ENCODE measurements around the gene LMOD3.

Gene LMOD3

GRCh38 chr3:69120879-69121464, 1.4 kb downstream of the LMOD3 start:
- H3K4me3 ChIP-seq = no peak overlapping the region
- H3K9me3 ChIP-seq (ENCODE audit: low read depth, low read length) = no peaks in the 10 kb centered on the region
- H3K36me3 ChIP-seq (ENCODE audit: insufficient read depth, low read length) = no peaks in the 10 kb centered on the region
- peak; percentile 35 for DNase-seq (ENCODE audit: low read depth, low spot score)
- no peak overlapping the region for H3K27ac ChIP-seq
- no peak overlapping the region for H3K9ac ChIP-seq (ENCODE audit: insufficient read length)
- TF ChIP-seq POLR2AphosphoS5 (IDR thresholded peaks at IDR 0.05; ENCODE audit: borderline replicate concordance, low read depth, low read length) = no peak
- TF ChIP-seq EZH2 (IDR thresholded peaks at IDR 0.05) = no peak
- TF ChIP-seq FOXP2 (optimal IDR thresholded peaks at IDR 0.05; ENCODE audit: control extremely low read depth, extremely low read length, insufficient read depth) = no peak

GRCh38 chr3:69119681-69120080, 2.7 kb downstream of the LMOD3 start:
- H3K36me3 ChIP-seq (ENCODE audit: insufficient read depth, low read length) = no peaks in the 10 kb centered on the region
- H3K9me3 ChIP-seq (ENCODE audit: low read depth, low read length) = no peaks in the 10 kb centered on the region
- TF ChIP-seq POLR2AphosphoS5 (IDR thresholded peaks at IDR 0.05; ENCODE audit: borderline replicate concordance, low read depth, low read length) (no peak), FOXP2 (optimal IDR thresholded peaks at IDR 0.05; ENCODE audit: control extremely low read depth, extremely low read length, insufficient read depth) (no peak)
- H3K27ac ChIP-seq = no peak overlapping the region
- DNase-seq (ENCODE audit: low read depth, low spot score) = no peak
- H3K4me3 ChIP-seq = no peak overlapping the region
- no peak overlapping the region for H3K9ac ChIP-seq (ENCODE audit: insufficient read length)

GRCh38 chr3:69119138-69119537, 3.3 kb downstream of the LMOD3 start:
- no peak overlapping the region for H3K27ac ChIP-seq
- no peaks in the 10 kb centered on the region for H3K36me3 ChIP-seq (ENCODE audit: insufficient read depth, low read length)
- no peak overlapping the region for H3K4me3 ChIP-seq
- H3K9me3 ChIP-seq (ENCODE audit: low read depth, low read length) = no peaks in the 10 kb centered on the region
- H3K9ac ChIP-seq (ENCODE audit: insufficient read length) = no peak overlapping the region
- TF ChIP-seq FOXP2 (optimal IDR thresholded peaks at IDR 0.05; ENCODE audit: control extremely low read depth, extremely low read length, insufficient read depth) (no peak), EZH2 (IDR thresholded peaks at IDR 0.05) (no peak), POLR2AphosphoS5 (IDR thresholded peaks at IDR 0.05; ENCODE audit: borderline replicate concordance, low read depth, low read length) (no peak)
- DNase-seq (ENCODE audit: low read depth, low spot score) = no peak

- Histone ChIP-seq H3K4me3 (no peak overlapping the region), H3K27ac (no peak overlapping the region), H3K36me3 (ENCODE audit: insufficient read depth, low read length) (no peaks in the 10 kb centered on the region), H3K9me3 (ENCODE audit: low read depth, low read length) (no peaks in the 10 kb centered on the region), H3K9ac (ENCODE audit: insufficient read length) (no peak overlapping the region)
- TF ChIP-seq EZH2 (IDR thresholded peaks at IDR 0.05) (no peak), FOXP2 (optimal IDR thresholded peaks at IDR 0.05; ENCODE audit: control extremely low read depth, extremely low read length, insufficient read depth) (no peak), POLR2AphosphoS5 (IDR thresholded peaks at IDR 0.05; ENCODE audit: borderline replicate concordance, low read depth, low read length) (no peak)
- DNase-seq (ENCODE audit: low read depth, low spot score) = no peak
Observed at GRCh38 chr3:69118555-69118954, 3.8 kb downstream of the LMOD3 start.

GRCh38 chr3:69116897-69117296, 5.5 kb downstream of the LMOD3 start:
- DNase-seq (ENCODE audit: low read depth, low spot score) = no peak
- TF ChIP-seq POLR2AphosphoS5 (IDR thresholded peaks at IDR 0.05; ENCODE audit: borderline replicate concordance, low read depth, low read length) (no peak), EZH2 (IDR thresholded peaks at IDR 0.05) (no peak), FOXP2 (optimal IDR thresholded peaks at IDR 0.05; ENCODE audit: control extremely low read depth, extremely low read length, insufficient read depth) (no peak)
- no peak overlapping the region for H3K27ac ChIP-seq
- no peak overlapping the region for H3K4me3 ChIP-seq
- H3K36me3 ChIP-seq (ENCODE audit: insufficient read depth, low read length) = no peaks in the 10 kb centered on the region
- H3K9me3 ChIP-seq (ENCODE audit: low read depth, low read length) = no peaks in the 10 kb centered on the region
- H3K9ac ChIP-seq (ENCODE audit: insufficient read length) = no peak overlapping the region

GRCh38 chr3:69116162-69116561, 6.2 kb downstream of the LMOD3 start:
- Histone ChIP-seq H3K9ac (ENCODE audit: insufficient read length) (no peak overlapping the region), H3K36me3 (ENCODE audit: insufficient read depth, low read length) (no peaks in the 10 kb centered on the region), H3K9me3 (ENCODE audit: low read depth, low read length) (no peaks in the 10 kb centered on the region), H3K4me3 (no peak overlapping the region), H3K27ac (no peak overlapping the region)
- TF ChIP-seq POLR2AphosphoS5 (IDR thresholded peaks at IDR 0.05; ENCODE audit: borderline replicate concordance, low read depth, low read length) (no peak), EZH2 (IDR thresholded peaks at IDR 0.05) (no peak), FOXP2 (optimal IDR thresholded peaks at IDR 0.05; ENCODE audit: control extremely low read depth, extremely low read length, insufficient read depth) (no peak)
- DNase-seq (ENCODE audit: low read depth, low spot score) = no peak

- Histone ChIP-seq H3K9ac (ENCODE audit: insufficient read length) (no peak overlapping the region), H3K9me3 (ENCODE audit: low read depth, low read length) (no peaks in the 10 kb centered on the region), H3K27ac (no peak overlapping the region), H3K4me3 (no peak overlapping the region), H3K36me3 (ENCODE audit: insufficient read depth, low read length) (no peaks in the 10 kb centered on the region)
- DNase-seq (ENCODE audit: low read depth, low spot score) = no peak
- no peak for TF ChIP-seq POLR2AphosphoS5 (IDR thresholded peaks at IDR 0.05; ENCODE audit: borderline replicate concordance, low read depth, low read length)
- no peak for TF ChIP-seq FOXP2 (optimal IDR thresholded peaks at IDR 0.05; ENCODE audit: control extremely low read depth, extremely low read length, insufficient read depth)
- no peak for TF ChIP-seq EZH2 (IDR thresholded peaks at IDR 0.05)
Observed at GRCh38 chr3:69115731-69116130, 6.7 kb downstream of the LMOD3 start.

GRCh38 chr3:69113536-69113935, 8.9 kb downstream of the LMOD3 start:
- TF ChIP-seq POLR2AphosphoS5 (IDR thresholded peaks at IDR 0.05; ENCODE audit: borderline replicate concordance, low read depth, low read length) (no peak), FOXP2 (optimal IDR thresholded peaks at IDR 0.05; ENCODE audit: control extremely low read depth, extremely low read length, insufficient read depth) (no peak), EZH2 (IDR thresholded peaks at IDR 0.05) (no peak)

GRCh38 chr3:69110941-69111546, 11.4 kb downstream of the LMOD3 start:
- TF ChIP-seq FOXP2 (optimal IDR thresholded peaks at IDR 0.05; ENCODE audit: control extremely low read depth, extremely low read length, insufficient read depth) = no peak
- no peak overlapping the region for H3K4me3 ChIP-seq
- no peak overlapping the region for H3K9ac ChIP-seq (ENCODE audit: insufficient read length)
- H3K27ac ChIP-seq = no peak overlapping the region
- DNase-seq (ENCODE audit: low read depth, low spot score) = no peak
- H3K36me3 ChIP-seq (ENCODE audit: insufficient read depth, low read length) = no peaks in the 10 kb centered on the region
- H3K9me3 ChIP-seq (ENCODE audit: low read depth, low read length) = no peaks in the 10 kb centered on the region

More at GRCh38 chr3:69113536-69113935, 8.9 kb downstream of the LMOD3 start:
- no peaks in the 10 kb centered on the region for H3K36me3 ChIP-seq (ENCODE audit: insufficient read depth, low read length)
- DNase-seq (ENCODE audit: low read depth, low spot score) = no peak
- no peak overlapping the region for H3K4me3 ChIP-seq
- no peak overlapping the region for H3K27ac ChIP-seq
- no peak overlapping the region for H3K9ac ChIP-seq (ENCODE audit: insufficient read length)
- no peaks in the 10 kb centered on the region for H3K9me3 ChIP-seq (ENCODE audit: low read depth, low read length)

All from SK-N-MC (cell line).